Fibroblast of the aortic adventitia (primary cell): ENCODE results near the gene KANSL3. TPM values are rescaled to one million over a fixed set of nuclear protein-coding genes. Genes with fewer than 3 reads are reported as not detected.

Source experiments
- DNase-seq: peaks from one replicate; pipeline ENCODE4 v3.0.0-alpha.2; 2010; ENCODE audit warnings: low read depth
- H3K4me3 ChIP-seq: 2 replicates; pipeline ENCODE4 v1.5.1; 2011; ENCODE audit warnings: low read depth, mild to moderate bottlenecking, control low read depth, low read length, moderate library complexity
- CTCF ChIP-seq: IDR thresholded peaks from 2 replicates; pipeline ENCODE4 v1.5.1; 2011; ENCODE audit warnings: mild to moderate bottlenecking, low read length, control low read depth, inconsistent platforms; ENCODE audit not compliant: insufficient read depth
- total RNA-seq: library from RNA; depleted of rRNA; stranded (reverse); fragments of >200 nt; gene quantifications from 2 replicates; pipeline ENCODE4 v1.2.3, GENCODE V29; 2012; ENCODE audit warnings: low replicate concordance

Gene KANSL3
- total RNA-seq, 1 donor: 45.6 TPM

- DNase-seq: no peak
- no peak for TF ChIP-seq CTCF
- no peak overlapping the region for H3K4me3 ChIP-seq
Observed at GRCh38 chr2:96546321-96546720, 91.8 kb downstream of the KANSL3 start.

Other genes with a start within 250 kb of the KANSL3 start
- gene NEURL3, start 133.0 kb downstream of the KANSL3 start, total RNA-seq: not detected in 2 replicates
- 7.8 and 8.3 TPM in 2 replicates for gene ARID5A, start 101.6 kb downstream of the KANSL3 start, total RNA-seq
- gene FER1L5, start 4.5 kb upstream of the KANSL3 start, total RNA-seq: 0.18 and 0.98 TPM in 2 replicates
- gene LMAN2L, start 101.8 kb upstream of the KANSL3 start, total RNA-seq: 9.5 and 12.2 TPM in 2 replicates
- gene CNNM4, start 122.6 kb upstream of the KANSL3 start, total RNA-seq: 2.4 and 3.8 TPM in 2 replicates
- gene CNNM3, start 178.0 kb upstream of the KANSL3 start, total RNA-seq: 2.2 and 6.9 TPM in 2 replicates
- gene ANKRD23, start 205.7 kb upstream of the KANSL3 start, total RNA-seq: 2.3 and 6.0 TPM in 2 replicates
- gene ANKRD39, start 219.7 kb upstream of the KANSL3 start, total RNA-seq: 4.0 and 6.1 TPM in 2 replicates
- 15.4 and 20.4 TPM in 2 replicates for gene SEMA4C, start 231.8 kb upstream of the KANSL3 start, total RNA-seq